Measurements from ENCODE around the gene PDE4A.

DNA sequence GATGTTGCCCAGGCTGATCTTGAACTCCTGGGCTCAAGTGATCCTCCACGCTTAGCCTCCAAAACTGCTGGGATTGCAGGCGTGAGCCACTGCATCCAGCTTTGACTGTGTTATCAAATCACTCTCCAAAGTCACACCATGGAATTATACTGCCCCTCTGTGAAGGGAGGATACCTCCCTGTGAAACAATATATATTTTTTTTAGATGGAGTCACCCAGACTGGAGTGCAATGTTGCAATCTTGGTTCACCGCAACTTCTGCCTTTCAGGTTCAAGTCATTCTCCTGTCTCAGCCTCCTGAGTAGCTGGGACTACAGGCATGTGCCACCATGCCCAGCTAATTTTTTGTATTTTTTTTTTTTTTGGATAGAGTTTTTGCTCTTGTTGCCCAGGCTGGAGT, 47.6 kb upstream of the PDE4A start:
- TF ChIP-seq YY1 (IDR thresholded peaks at IDR 0.05; ENCODE audit: low read depth) = no peak
- TF ChIP-seq, protein P1, sequence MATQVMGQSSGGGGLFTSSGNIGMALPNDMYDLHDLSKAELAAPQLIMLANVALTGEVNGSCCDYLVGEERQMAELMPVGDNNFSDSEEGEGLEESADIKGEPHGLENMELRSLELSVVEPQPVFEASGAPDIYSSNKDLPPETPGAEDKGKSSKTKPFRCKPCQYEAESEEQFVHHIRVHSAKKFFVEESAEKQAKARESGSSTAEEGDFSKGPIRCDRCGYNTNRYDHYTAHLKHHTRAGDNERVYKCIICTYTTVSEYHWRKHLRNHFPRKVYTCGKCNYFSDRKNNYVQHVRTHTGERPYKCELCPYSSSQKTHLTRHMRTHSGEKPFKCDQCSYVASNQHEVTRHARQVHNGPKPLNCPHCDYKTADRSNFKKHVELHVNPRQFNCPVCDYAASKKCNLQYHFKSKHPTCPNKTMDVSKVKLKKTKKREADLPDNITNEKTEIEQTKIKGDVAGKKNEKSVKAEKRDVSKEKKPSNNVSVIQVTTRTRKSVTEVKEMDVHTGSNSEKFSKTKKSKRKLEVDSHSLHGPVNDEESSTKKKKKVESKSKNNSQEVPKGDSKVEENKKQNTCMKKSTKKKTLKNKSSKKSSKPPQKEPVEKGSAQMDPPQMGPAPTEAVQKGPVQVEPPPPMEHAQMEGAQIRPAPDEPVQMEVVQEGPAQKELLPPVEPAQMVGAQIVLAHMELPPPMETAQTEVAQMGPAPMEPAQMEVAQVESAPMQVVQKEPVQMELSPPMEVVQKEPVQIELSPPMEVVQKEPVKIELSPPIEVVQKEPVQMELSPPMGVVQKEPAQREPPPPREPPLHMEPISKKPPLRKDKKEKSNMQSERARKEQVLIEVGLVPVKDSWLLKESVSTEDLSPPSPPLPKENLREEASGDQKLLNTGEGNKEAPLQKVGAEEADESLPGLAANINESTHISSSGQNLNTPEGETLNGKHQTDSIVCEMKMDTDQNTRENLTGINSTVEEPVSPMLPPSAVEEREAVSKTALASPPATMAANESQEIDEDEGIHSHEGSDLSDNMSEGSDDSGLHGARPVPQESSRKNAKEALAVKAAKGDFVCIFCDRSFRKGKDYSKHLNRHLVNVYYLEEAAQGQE (IDR thresholded peaks at IDR 0.05; ENCODE audit: low read depth) = no peak
- no peak for TF ChIP-seq NFIC (IDR thresholded peaks at IDR 0.05)
- no peak for TF ChIP-seq USF1 (IDR thresholded peaks at IDR 0.05)
- no peak for TF ChIP-seq TEAD4 (IDR thresholded peaks at IDR 0.05)
- TF ChIP-seq CREB1 (IDR thresholded peaks at IDR 0.05; ENCODE audit: low read depth) = no peak
- no peak for TF ChIP-seq EP300 (IDR thresholded peaks at IDR 0.05; ENCODE audit: borderline replicate concordance)
- TF ChIP-seq EGR1 (IDR thresholded peaks at IDR 0.05) = no peak
